HG03520 (cell line): Measurements from ENCODE around the gene MPI.
"Not testable (repeated sequence)": the region's sequence is repeated elsewhere in the genome, so short reads cannot be mapped to it uniquely, and the experiment has no call there.

ENCODE experiments used
- ATAC-seq: cut with Tn5 transposase; IDR thresholded peaks from one replicate; pipeline ENCODE4 v1.9.1; 2021; ENCODE audit warnings: mild to moderate bottlenecking, moderate library complexity; ENCODE audit not compliant: unreplicated experiment

Gene MPI

DNA sequence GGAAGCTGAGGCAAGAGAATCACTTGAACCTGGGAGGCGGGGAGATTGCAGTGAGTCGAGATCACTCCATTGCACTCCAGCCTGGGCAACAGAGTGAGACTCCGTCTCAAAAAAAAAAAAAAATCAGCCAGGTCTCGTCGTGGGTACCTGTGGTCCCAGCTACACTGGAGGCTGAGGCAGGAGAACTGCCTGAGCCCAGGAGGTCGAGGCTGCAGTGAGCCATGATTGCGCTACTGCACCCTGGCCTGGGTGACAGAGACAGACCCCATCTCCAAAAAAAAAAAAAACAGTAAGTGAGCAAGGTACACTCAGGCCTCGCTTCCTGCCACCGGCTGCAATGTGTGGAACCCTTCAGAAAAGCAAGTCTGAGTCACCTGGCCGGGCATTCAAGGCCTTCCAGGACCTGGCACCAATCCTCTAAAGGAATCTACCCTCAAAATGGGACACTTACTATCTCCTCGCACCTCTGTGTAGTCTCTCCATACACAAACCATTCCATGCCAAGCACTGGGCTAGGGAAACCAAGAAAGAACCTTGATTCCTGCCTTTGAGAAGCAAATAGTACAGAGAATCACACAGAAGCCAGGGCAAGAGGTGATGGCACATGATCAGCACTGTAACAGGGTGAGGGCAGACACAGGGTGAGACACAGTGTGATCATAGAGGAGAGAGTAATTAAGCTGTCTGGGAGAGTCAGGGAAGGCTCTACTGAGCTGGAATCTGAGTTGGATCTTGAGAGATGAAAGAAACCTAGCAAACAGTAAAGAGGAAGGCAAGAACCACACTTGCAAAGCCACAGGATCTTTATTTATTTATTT is 26.4 kb upstream of the MPI start:
- no peak for ATAC-seq

DNA sequence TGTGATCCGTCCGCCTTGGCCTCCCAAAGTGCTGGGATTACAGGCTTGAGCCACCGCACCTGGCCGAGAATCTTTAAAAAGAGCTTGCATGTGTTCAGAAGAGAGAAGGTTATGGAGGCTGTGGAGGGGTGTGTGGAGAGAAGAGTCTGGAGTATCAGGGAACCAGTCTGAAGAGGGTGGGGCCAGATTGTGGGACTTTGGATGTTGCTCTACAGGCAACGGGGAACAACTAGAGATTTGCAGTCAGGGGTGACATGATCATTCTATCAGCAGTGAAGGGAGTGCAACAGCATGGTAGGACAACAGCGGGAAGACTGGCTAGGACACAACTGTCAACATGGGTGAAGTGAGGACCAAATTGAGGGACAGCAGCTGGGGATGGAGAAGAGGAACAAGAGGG is 25.5 kb upstream of the MPI start:
- no peak for ATAC-seq

- no peak for ATAC-seq
Measured at GRCh38 chr15:74865316-74865715, 24.5 kb upstream of the MPI start.

- ATAC-seq = no peak
Measured at GRCh38 chr15:74866090-74866489, 23.8 kb upstream of the MPI start.

DNA sequence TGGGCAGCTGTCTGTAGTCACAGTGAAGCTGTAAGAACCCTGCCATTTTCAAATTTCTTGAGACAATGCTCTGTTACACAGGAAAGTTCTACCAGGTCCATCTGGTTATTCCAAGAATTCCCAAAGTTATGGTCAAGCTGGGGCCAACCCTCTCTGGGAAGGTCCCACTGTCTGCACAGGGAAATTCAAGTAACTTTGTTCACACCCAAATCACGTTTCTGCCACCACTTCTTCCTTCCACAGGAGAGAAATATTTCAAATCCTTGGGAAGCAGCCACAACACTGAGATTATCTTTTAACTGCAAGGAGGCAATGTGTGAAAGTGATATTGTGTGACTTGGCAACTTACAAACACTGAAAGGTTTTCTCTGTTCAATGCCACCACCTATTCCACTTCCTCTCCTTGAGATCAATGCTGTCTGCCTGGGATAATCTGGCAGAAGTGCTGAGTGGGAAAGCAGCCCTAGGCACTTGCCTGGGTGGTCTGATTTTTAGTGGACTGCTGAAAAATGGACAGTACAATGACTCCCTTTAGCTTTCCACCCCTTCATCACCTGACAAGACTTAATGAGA is 22.3 kb upstream of the MPI start:
- ATAC-seq = no peak

DNA sequence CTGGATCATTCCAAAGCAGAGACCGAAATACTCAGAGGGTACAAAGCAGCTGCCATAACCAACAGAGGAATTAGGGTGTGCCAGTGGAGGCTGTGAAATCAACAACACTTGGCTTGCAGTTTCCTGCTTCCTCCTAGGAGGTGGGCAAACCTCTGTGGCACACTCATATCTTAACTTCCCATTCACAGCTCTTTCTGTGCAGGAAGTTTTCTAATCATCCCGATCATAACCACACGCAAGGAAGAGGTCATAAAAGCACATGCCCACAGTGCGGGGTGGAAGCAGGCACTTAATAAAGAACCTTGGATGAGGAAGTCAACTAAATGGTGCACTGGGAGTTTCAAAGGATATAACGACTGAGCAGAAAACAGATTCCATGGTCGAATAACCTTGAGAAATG is 21.8 kb upstream of the MPI start:
- no peak for ATAC-seq

GRCh38 chr15:74869372-74869725 is 20.5 kb upstream of the MPI start:
- ATAC-seq = no peak

- peak; percentile 50 for ATAC-seq
Measured at GRCh38 chr15:74869726-74870407, 20.0 kb upstream of the MPI start.

- ATAC-seq = no peak
Measured at GRCh38 chr15:74870436-74871215, 19.2 kb upstream of the MPI start.

- ATAC-seq = no peak
Measured at GRCh38 chr15:74872702-74873035, 17.2 kb upstream of the MPI start.

GRCh38 chr15:74873036-74873755 is 16.6 kb upstream of the MPI start, which contains the start of gene SCAMP2:
Gene SCAMP2 (minus strand): TSS chr15:74873365. CDS start chr15:74873255, 110 bp downstream.
- ATAC-seq = peak; percentile 71

- no peak for ATAC-seq
Measured at GRCh38 chr15:74873756-74874424, 16.0 kb upstream of the MPI start.

DNA sequence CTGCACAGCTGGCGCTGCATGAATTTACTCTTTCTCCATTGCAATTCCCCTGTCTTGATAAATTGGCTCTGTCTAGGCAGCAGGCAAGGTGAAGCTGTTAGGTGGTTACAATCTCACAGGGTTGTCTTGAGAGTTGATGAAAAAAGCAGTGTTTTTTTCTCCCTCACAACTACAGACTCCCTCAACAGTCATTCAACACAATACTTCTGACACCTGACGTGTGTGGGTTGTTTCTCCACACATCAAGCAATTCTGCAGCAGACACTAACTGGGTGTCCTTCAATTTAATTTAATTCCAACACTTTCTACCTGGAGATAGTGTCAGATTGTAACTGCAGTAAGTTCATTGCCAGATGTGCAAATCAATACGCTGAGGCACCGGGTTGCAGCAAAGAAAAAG is 11.6 kb upstream of the MPI start:
- no peak for ATAC-seq

DNA sequence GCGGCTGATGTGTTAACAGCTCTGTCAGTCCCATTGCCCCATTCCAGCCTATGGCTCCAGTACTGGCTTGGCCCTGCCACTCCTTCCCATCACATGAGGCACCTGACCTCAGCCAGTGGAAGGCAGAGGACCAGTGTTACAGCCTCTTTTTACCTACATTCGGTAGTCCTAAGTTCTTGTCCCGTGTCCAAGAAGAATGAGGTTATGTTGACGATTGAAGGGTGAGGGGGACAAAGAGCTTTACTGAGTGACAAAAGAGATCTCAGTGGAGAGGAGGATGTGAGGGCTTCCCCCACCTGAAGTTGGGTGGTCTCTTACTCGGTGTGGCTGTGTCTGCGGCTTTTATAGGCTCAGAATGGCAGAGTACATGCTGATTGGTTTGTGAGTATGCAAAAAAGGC is 7.3 kb upstream of the MPI start:
- no peak for ATAC-seq

- no peak for ATAC-seq
Measured at GRCh38 chr15:74884428-74885223, 5.2 kb upstream of the MPI start.

DNA sequence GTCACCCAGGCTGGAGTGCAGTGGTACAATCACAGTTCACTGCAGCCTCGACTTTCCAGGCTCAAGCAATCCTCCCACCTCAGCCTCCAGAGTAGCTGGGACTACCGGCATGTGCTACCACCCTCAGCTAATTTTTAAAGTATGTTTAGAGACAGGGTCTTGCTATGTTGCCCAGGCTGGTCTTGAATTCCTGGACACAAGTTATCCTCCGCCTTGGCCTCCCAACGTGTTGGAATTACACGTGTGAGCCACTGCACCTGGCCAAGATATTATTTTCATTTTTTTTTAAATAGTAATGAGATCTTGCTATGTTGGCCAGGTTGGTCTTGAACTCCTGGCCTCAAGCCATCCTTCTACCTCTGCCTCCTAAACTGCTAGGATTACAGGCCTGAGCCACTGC is 4.4 kb upstream of the MPI start:
- no peak for ATAC-seq

- not testable (repeated sequence) for ATAC-seq
Measured at GRCh38 chr15:74887537-74888193, 2.2 kb upstream of the MPI start.

DNA sequence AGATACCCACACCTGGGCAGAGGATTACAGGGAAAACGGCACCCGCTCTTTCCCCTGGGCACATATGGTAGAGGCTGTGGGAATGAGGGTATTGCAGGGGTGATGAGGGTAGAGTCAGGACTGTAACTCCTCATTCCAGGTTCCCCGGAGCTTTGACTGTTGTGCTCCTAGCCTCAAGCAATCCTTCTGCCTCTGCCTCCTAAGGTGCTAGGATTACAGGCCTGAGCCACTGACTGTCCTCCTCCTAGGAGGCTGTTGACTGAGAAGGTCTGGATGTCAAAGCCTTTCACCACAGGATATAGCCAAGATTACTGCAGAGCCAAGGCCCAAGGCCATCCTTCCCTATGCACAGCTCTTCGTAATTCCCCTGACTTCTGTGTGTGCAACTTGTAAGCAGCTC is 1.1 kb upstream of the MPI start:
- no peak for ATAC-seq

DNA sequence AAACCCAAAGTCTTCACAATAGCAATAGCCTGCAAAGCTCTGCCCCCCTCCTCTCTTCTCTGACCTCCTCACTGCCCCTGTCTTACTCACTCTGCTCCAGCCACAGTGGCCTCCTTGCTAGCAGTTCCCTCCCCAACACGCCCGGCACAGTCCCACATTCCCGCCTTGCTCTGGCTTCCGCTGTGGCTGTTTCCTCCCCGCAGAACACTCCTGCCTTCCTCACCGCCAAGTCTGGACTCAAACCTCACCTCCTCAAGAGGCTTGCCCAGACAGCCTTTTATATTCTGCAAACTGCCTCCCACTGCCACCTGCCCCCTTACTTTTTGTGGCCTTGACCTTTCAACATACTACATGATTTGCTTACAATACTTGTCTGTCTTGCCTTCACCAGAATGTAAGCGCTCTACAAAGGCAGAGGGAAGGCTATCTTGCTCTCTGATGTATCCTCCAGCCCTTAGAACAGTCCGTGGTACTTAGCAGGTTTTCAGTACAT is 406 bp upstream of the MPI start:
- ATAC-seq = no peak
